GM18526 (cell line): ENCODE measurements around the gene SPTLC3.

Source experiments
- POLR2A ChIP-seq: IDR thresholded peaks from 3 replicates; pipeline ENCODE4 v1.6.1; 2011; ENCODE audit not compliant: insufficient read length; ENCODE audit errors: extremely low read depth

Gene SPTLC3

DNA sequence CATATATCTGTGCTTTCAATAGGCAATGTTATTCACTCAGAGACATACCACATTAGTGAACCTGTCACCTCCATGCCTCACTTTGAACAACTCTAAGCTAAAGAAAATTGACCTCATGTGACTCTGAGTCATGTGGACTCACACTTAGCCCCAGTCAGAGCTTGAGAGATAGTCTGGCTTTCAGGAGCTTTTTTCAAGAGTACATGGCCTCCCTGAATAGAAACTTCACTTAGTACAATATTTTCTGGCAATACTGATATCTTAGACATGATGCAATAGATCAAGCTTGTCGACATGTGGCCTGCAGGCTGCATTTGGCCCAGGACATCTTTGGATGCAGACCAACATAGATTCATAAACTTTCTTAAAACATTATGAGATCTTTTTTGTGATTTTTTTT, 8.5 kb downstream of the SPTLC3 start:
- TF ChIP-seq POLR2A, result no peak

DNA sequence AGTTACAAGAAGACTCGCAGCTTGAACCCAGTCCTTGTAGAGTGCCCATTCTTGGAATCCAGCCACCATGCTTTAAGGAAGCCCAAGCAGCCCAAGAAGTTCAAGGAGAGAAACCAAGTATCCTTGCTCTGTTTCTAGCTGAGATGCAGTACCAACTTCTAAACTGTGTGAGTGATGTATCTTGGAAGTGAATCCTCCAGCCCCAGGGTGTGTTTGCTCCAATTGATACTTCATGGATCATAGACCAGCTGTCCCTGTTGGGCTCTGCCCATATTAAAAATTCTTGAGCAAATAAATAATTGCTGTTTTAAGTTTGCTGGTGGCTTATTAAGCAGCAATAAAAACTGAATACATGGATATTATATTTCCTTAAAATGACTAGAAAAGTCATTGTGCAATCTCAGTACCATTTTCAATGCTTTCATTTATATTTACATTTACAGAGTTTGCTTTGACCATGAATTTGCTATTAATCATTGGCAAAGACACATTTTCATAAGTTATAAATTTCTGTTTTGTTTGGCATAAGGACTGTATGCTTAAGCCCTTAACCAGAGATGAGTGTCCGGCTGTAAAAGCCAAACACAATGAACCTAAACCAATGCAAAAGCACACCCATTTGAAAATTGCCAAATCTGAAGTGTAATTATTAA, 9.2 kb downstream of the SPTLC3 start:
- TF ChIP-seq POLR2A, result no peak

- no peak for TF ChIP-seq POLR2A
Measured at GRCh38 chr20:13021205-13021970, 12.6 kb downstream of the SPTLC3 start.

DNA sequence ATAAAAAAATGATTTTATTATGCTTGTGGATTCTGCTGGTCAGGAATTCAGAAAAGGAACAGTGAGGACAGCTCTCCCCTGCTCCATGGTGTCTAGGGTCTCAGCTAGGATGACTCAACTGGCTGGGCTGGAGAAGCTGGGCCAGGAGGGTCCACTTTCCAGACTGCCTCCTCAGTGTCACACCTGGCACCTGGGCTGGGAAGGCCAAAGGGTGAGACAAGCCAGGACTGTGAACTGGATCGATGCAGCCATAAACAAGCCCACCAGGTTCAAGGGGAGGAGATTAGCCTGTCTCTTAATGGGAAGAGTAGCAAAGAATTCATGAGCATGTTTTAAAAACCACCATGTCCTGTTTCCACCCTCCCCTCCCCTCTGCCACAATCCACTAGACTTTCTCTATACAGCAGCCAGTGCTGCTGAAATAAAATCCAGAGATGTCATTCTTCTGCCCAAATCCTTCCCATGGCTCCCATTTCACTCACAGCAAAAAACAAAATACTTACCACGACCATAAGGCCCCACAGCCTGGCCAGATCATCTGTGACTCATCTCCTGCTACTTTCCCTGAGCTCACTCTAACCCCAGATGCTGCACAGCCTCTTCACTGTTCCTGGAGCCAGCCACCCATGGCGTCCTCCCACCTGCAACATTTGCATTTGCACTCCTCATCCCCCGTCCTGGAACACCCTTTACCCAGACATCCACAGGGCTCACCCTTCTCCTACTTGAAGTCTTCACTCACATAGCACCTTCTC, 13.8 kb downstream of the SPTLC3 start:
- no peak for TF ChIP-seq POLR2A

GRCh38 chr20:13024596-13024995, 15.8 kb downstream of the SPTLC3 start:
- TF ChIP-seq POLR2A, result no peak

DNA sequence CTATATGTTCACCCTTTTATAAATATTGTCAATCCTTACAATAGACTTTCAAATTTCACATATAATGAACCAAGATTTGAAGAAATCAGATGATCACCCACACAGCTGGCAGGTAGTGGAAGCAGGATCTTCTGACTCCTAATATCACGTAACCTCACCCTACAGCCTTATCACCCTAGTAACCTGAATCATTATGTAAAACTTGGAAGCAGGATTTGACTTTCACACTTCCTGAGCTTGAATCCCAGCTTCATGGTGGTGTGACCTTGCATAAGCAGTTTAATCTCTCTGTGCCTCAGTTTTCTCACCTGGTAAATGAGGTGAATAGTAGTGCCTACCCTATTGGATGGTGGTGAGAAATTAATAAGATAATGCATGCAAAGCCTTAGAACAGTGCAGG, 16.4 kb downstream of the SPTLC3 start:
- no peak for TF ChIP-seq POLR2A

- TF ChIP-seq POLR2A, result no peak
Measured at GRCh38 chr20:13028001-13028400, 19.2 kb downstream of the SPTLC3 start.

DNA sequence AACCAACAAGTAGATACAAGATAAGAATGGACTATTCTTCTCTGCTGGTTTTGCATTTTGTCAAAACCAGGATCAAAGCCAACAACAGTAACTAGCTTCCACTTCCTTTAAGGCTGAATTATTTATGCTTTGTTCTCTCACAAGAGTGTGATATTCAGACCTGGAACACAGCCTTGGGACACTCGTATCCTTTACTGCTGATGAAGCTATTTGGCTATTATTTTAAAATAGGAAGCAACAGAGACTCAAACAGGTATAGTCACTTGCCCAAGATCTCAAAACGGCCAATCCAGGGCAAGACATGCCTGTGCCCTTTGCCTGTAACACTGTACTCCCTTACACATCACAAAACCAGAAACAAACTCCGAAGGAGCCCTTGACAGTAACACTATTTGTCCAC, 19.9 kb downstream of the SPTLC3 start:
- TF ChIP-seq POLR2A, result no peak

GRCh38 chr20:13029687-13030375, 21.1 kb downstream of the SPTLC3 start:
- TF ChIP-seq POLR2A, result no peak

- TF ChIP-seq POLR2A, result no peak
Measured at GRCh38 chr20:13031751-13032150, 23.0 kb downstream of the SPTLC3 start.

DNA sequence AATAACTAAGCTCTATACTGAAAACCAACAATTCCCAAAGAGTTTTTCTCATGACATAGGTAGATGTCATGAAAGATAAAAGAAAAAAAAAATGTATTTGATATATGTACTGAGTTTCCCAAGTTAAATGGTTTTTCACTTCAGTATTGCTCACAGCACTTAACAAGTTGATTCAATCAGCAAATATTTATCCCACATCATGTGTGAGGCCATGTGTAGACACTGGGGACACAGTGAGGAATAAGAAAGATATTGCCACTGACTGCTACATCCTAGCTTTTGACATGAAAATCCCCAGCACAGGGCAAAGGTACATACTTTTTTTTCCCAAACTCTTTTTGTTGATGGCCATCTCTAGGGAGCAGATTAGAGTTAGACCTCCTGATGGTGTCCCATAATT, 25.3 kb downstream of the SPTLC3 start:
- TF ChIP-seq POLR2A, result no peak

GRCh38 chr20:13034936-13035335, 26.2 kb downstream of the SPTLC3 start:
- TF ChIP-seq POLR2A, result no peak

DNA sequence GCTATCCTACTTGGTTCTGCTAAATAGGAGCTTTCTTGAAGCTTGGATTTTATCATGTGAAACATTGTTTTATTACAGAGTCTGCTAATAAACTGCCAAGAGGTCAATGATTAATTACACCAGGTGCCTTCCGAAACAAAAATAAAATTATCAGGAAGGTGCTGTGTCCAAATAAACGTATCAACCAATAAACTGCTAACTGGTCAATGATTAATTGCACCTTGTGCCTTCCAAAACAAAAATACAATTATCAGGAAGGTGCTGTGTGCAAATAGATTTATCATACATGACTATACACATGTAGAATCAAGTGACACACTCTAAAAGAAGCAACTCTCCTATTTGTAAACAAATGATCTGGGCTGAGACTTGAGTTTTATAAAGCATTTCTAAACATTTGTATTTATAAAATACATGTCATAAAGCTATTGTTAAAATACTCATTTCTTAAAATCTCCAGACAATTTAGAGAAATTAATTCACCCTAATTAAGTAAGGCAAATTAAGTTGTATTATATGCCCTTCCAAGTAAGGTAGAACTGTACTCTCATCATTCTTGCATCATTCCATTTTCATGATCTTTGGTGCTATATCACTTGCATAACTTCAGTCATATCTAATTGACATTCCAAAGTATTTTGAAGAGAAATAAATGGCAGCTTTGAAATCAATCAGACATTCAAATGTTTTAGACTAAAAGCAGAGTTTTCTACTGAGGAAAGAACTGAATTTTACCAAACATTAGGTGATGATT, 26.8 kb downstream of the SPTLC3 start:
- no peak for TF ChIP-seq POLR2A

DNA sequence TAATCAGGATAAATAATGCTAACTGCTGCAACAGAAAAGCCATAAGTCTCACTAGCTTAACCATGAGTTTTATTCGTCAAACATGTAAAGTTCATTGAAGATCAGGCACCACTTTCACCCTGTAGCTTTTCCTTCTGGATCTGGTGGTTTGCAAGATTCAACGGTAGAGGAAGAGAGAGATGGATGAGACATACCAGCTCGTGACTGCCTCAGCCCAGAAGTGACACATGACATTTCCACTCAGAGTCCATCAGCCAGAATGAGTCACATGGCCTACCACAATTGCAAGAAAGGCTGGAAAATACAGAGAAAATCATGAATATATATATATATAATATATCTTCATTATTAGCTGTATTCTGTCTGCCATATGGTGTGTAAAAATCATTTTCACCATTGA, 29.0 kb downstream of the SPTLC3 start:
- TF ChIP-seq POLR2A, result no peak

- TF ChIP-seq POLR2A, result no peak
Measured at GRCh38 chr20:13041574-13042457, 33.0 kb downstream of the SPTLC3 start.

- no peak for TF ChIP-seq POLR2A
Measured at GRCh38 chr20:13042458-13042794, 33.7 kb downstream of the SPTLC3 start.
